Neural cell (in vitro differentiated cells): ENCODE measurements around the gene TK1. TPM values are rescaled to one million over a fixed set of nuclear protein-coding genes. Genes with fewer than 3 reads are reported as not detected.

Source experiments
- H2AFZ ChIP-seq: fragments of 200-600, 300-800 bp; sonication (generic), shearing (Covaris generic); 2 replicates; pipeline ENCODE4 v1.6.0; 2014; ENCODE audit warnings: low read depth, mild to moderate bottlenecking, antibody characterized with exemption, low read length, moderate library complexity
- H3F3A ChIP-seq: fragments of 200-600 bp; shearing (Covaris generic); 2 replicates; pipeline ENCODE4 v1.6.1; 2016; ENCODE audit warnings: mild to moderate bottlenecking, moderate library complexity, mixed read lengths, antibody characterized with exemption, low read length; ENCODE audit not compliant: insufficient read depth, poor library complexity, severe bottlenecking
- H3K27ac ChIP-seq: fragments of 200-600, 300-800 bp; sonication (generic), shearing (Covaris generic); 2 replicates; pipeline ENCODE4 v1.5.1; 2014; ENCODE audit warnings: mild to moderate bottlenecking, low read length, moderate library complexity
- H3K27me3 ChIP-seq: fragments of 300-800, 200-600 bp; sonication (generic), shearing (Covaris generic); 2 replicates; pipeline ENCODE4 v1.6.0; 2014; ENCODE audit warnings: mild to moderate bottlenecking, low read depth, low read length, moderate library complexity; ENCODE audit not compliant: insufficient read depth
- H3K36me3 ChIP-seq: fragments of 300-800, 200-600 bp; sonication (generic), shearing (Covaris generic); 2 replicates; pipeline ENCODE4 v1.5.1; 2014; ENCODE audit warnings: mild to moderate bottlenecking, antibody characterized with exemption, low read length, moderate library complexity; ENCODE audit not compliant: insufficient read depth
- H3K4me2 ChIP-seq: fragments of 300-800, 200-600 bp; sonication (generic), shearing (Covaris generic); 2 replicates; pipeline ENCODE4 v1.6.0; 2014; ENCODE audit warnings: mild to moderate bottlenecking, low read length
- H3K4me3 ChIP-seq: fragments of 300-800, 200-600 bp; sonication (generic), shearing (Covaris generic); 2 replicates; pipeline ENCODE4 v1.5.1; 2014; ENCODE audit warnings: mild to moderate bottlenecking, low read length, moderate library complexity
- H3K79me2 ChIP-seq: fragments of 200-600 bp; shearing (Covaris generic); replicated peaks from 2 replicates; pipeline ENCODE4 v1.6.0; 2014; ENCODE audit warnings: mild to moderate bottlenecking, low read length, moderate library complexity; ENCODE audit not compliant: insufficient read depth
- H3K9ac ChIP-seq: fragments of 300-800, 200-600 bp; sonication (generic), shearing (Covaris generic); 2 replicates; pipeline ENCODE4 v1.6.1; 2016; ENCODE audit warnings: mild to moderate bottlenecking, low read length, mixed read lengths
- H3K9me2 ChIP-seq: fragments of 200-600 bp; shearing (Covaris generic); 2 replicates; pipeline ENCODE4 v1.6.1; 2016; ENCODE audit warnings: mild to moderate bottlenecking, low read length, mixed read lengths; ENCODE audit not compliant: insufficient read depth
- H3K9me3 ChIP-seq: fragments of 200-600, 300-800 bp; sonication (generic), shearing (Covaris generic); 2 replicates; pipeline ENCODE4 v1.6.1; 2016; ENCODE audit warnings: mild to moderate bottlenecking, mixed run types, low read length, moderate library complexity, mixed read lengths
- H4K20me1 ChIP-seq: fragments of 200-600 bp; shearing (Covaris generic); 2 replicates; pipeline ENCODE4 v1.6.1; 2016; ENCODE audit warnings: mild to moderate bottlenecking, mixed run types; ENCODE audit not compliant: insufficient read depth
- EP300 ChIP-seq: fragments of 450-650 bp; conservative IDR thresholded peaks from 2 replicates; pipeline ENCODE4 v1.6.1; 2014; ENCODE audit warnings: antibody characterized with exemption, mild to moderate bottlenecking, moderate library complexity; ENCODE audit not compliant: poor library complexity, severe bottlenecking
- EZH2 ChIP-seq: fragments of 200-600, 300-800 bp; shearing (Covaris generic), sonication (generic); IDR thresholded peaks from 2 replicates; pipeline ENCODE4 v1.6.1; 2014; ENCODE audit warnings: antibody characterized with exemption, low read length, borderline replicate concordance, mild to moderate bottlenecking; ENCODE audit not compliant: insufficient read depth, poor library complexity, severe bottlenecking
- MXI1 ChIP-seq: fragments of 450-650 bp; conservative IDR thresholded peaks from 2 replicates; pipeline ENCODE4 v1.6.1; 2014; ENCODE audit warnings: antibody characterized with exemption, mild to moderate bottlenecking; ENCODE audit not compliant: poor library complexity, severe bottlenecking
- POLR2AphosphoS5 ChIP-seq: IDR thresholded peaks from 2 replicates; pipeline ENCODE4 v1.6.1; 2012
- RAD21 ChIP-seq: fragments of 450-650 bp; conservative IDR thresholded peaks from 2 replicates; pipeline ENCODE4 v1.6.1; 2014; ENCODE audit warnings: antibody characterized with exemption, mild to moderate bottlenecking, moderate library complexity
- SMC3 ChIP-seq: fragments of 450-650 bp; conservative IDR thresholded peaks from 2 replicates; pipeline ENCODE4 v1.6.1; 2014; ENCODE audit warnings: antibody characterized with exemption, mild to moderate bottlenecking, moderate library complexity; ENCODE audit not compliant: poor library complexity
- TAF1 ChIP-seq: IDR thresholded peaks from 2 replicates; pipeline ENCODE4 v1.6.1; 2012; ENCODE audit warnings: low read depth
- polyA plus RNA-seq: library from polyadenylated mRNA; depleted of rRNA; stranded (reverse); fragments of >200 nt; gene quantifications from 2 replicates; pipeline ENCODE4 v1.2.3, GENCODE V29; 2014
- TF ChIP-seq, protein P1 (sequence below): fragments of 450-650 bp; IDR thresholded peaks from 2 replicates; pipeline ENCODE4 v1.5.1; 2014; ENCODE audit warnings: antibody characterized with exemption, mild to moderate bottlenecking, moderate library complexity; ENCODE audit not compliant: poor library complexity, severe bottlenecking
- TF ChIP-seq, protein P2 (sequence below): IDR thresholded peaks from 2 replicates; pipeline ENCODE4 v1.6.1; 2012; ENCODE audit warnings: borderline replicate concordance

TK1 gene
- polyA plus RNA-seq, 1 donor from 2014 or later, result 1.1 TPM

DNA sequence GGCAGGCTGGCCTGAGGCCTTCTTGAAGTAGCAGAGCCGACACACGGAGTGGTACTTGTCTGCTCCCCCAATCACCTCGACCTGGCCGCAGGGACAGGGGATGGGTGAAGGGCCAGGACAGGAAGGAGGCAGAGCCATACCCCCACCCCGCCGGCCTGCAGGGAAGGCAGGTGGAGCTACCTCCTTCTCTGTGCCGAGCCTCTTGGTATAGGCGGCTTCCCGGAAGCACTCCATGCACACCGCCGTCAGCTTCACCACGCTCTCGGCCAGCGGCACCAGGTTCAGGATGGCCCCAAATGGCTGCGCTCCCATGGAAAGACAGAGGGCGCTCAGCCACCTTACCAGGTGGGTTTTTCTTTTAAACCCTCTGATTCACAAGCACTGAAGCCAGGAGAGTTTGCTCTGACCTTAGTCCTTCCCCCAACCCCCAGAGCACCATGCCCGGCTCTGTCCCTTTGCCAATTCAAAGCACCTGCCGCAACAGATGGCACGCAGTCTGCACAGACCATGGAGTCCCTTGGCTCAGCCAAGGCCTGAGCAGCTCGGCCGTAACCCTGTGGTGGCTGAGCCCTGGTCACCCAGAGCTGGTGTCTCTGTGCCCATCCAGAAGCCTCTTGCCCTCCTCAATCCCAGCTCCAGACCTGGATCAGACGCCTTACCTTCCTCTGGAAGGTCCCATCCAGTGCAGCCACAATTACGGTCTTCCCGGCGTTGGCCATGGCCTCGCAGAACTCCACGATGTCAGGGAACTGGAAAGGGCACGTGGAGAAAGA lies 11.8 kb downstream of the TK1 start:
- TF ChIP-seq, protein P1, sequence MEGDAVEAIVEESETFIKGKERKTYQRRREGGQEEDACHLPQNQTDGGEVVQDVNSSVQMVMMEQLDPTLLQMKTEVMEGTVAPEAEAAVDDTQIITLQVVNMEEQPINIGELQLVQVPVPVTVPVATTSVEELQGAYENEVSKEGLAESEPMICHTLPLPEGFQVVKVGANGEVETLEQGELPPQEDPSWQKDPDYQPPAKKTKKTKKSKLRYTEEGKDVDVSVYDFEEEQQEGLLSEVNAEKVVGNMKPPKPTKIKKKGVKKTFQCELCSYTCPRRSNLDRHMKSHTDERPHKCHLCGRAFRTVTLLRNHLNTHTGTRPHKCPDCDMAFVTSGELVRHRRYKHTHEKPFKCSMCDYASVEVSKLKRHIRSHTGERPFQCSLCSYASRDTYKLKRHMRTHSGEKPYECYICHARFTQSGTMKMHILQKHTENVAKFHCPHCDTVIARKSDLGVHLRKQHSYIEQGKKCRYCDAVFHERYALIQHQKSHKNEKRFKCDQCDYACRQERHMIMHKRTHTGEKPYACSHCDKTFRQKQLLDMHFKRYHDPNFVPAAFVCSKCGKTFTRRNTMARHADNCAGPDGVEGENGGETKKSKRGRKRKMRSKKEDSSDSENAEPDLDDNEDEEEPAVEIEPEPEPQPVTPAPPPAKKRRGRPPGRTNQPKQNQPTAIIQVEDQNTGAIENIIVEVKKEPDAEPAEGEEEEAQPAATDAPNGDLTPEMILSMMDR, result no peak
- TF ChIP-seq MXI1, result no peak
- TF ChIP-seq, protein P2, sequence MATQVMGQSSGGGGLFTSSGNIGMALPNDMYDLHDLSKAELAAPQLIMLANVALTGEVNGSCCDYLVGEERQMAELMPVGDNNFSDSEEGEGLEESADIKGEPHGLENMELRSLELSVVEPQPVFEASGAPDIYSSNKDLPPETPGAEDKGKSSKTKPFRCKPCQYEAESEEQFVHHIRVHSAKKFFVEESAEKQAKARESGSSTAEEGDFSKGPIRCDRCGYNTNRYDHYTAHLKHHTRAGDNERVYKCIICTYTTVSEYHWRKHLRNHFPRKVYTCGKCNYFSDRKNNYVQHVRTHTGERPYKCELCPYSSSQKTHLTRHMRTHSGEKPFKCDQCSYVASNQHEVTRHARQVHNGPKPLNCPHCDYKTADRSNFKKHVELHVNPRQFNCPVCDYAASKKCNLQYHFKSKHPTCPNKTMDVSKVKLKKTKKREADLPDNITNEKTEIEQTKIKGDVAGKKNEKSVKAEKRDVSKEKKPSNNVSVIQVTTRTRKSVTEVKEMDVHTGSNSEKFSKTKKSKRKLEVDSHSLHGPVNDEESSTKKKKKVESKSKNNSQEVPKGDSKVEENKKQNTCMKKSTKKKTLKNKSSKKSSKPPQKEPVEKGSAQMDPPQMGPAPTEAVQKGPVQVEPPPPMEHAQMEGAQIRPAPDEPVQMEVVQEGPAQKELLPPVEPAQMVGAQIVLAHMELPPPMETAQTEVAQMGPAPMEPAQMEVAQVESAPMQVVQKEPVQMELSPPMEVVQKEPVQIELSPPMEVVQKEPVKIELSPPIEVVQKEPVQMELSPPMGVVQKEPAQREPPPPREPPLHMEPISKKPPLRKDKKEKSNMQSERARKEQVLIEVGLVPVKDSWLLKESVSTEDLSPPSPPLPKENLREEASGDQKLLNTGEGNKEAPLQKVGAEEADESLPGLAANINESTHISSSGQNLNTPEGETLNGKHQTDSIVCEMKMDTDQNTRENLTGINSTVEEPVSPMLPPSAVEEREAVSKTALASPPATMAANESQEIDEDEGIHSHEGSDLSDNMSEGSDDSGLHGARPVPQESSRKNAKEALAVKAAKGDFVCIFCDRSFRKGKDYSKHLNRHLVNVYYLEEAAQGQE, result no peak
- no peak for TF ChIP-seq RAD21
- no peak for TF ChIP-seq POLR2AphosphoS5
- TF ChIP-seq TAF1, result no peak
- TF ChIP-seq EZH2, result no peak
- TF ChIP-seq SMC3, result no peak
- no peak for TF ChIP-seq EP300
- no peak overlapping the region for H3K4me3 ChIP-seq
- H3K9ac ChIP-seq, result no peak overlapping the region
- H3K9me3 ChIP-seq, result no peaks in the 10 kb centered on the region
- no peak overlapping the region for H2AFZ ChIP-seq
- H4K20me1 ChIP-seq, result no peaks in the 10 kb centered on the region
- no peaks in the 10 kb centered on the region for H3K27me3 ChIP-seq
- no peaks in the 10 kb centered on the region for H3K9me2 ChIP-seq
- no peaks in the 10 kb centered on the region for H3K79me2 ChIP-seq
- no peak overlapping the region for H3K27ac ChIP-seq
- H3K4me2 ChIP-seq, result no peak overlapping the region
- H3K36me3 ChIP-seq, result no peaks in the 10 kb centered on the region
- H3F3A ChIP-seq, result no peaks in the 10 kb centered on the region

DNA sequence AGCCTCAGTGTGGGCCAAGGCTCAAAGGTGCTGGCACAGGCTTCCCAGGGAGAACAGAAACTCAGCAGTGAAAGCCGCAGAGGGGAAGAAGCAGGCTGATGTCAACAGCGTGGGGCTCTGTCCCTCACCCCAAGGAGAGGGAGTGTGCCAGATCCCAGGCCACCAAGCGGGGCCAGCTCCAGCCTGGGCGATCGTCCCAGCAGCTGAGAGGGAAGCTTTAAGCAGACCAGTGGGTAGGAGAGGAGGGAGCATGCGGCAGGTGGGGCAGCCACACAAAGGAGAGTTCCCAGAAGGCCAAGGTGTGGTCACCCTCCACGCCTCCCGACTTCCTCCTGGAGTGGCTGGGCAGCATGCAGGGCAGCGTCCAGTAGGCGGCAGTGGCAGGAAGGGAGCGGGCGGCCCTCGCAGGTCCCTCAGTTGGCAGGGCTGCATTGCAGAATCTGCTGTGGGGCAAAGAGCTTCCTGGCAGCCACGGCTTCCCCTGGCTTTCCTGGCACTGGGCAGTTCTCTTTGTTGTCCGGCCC lies 12.4 kb downstream of the TK1 start:
- Histone ChIP-seq H3K27me3 (no peaks in the 10 kb centered on the region), H3K9ac (no peak overlapping the region), H3K27ac (no peak overlapping the region), H3K9me2 (no peaks in the 10 kb centered on the region), H3K4me3 (no peak overlapping the region), H3K4me2 (no peak overlapping the region), H3K79me2 (no peaks in the 10 kb centered on the region), H3K9me3 (no peaks in the 10 kb centered on the region), H3K36me3 (no peaks in the 10 kb centered on the region), H4K20me1 (no peaks in the 10 kb centered on the region), H2AFZ (no peak overlapping the region), H3F3A (no peaks in the 10 kb centered on the region)
- TF ChIP-seq POLR2AphosphoS5 (no peak), EP300 (no peak), TAF1 (no peak), SMC3 (no peak), RAD21 (no peak), EZH2 (no peak), MXI1 (no peak)
- TF ChIP-seq, protein P1, result no peak
